ENCODE measurements around the gene CMTM8.

DNA sequence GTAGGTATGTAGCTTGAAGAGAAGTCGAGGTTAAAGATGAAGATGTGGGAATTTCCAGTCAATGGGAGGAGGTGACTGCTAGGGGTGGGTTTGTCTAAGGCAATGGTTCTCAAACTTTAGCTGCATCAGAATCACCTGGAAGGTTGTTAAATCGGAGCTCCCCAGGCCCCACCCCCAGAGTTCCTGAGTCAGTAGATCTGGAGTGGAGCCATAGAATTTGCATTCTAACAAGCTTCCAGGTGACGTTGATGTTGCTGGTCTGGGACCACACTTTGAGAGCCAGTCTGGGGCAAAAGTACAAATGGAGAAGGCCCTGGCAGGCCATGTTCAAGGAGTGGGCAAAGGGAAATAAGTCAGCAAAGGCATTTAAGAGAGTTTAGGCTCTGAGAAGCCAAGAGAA, 69.1 kb downstream of the CMTM8 start:
- no peak for TF ChIP-seq POLR2A (IDR thresholded peaks at IDR 0.05)
- TF ChIP-seq CTCF (IDR thresholded peaks at IDR 0.05 in 4 of 5, conservative IDR thresholded peaks at IDR 0.05 in 1 of 5) = no peak
